ENCODE data around the gene RPL5.

RPL5 gene

DNA sequence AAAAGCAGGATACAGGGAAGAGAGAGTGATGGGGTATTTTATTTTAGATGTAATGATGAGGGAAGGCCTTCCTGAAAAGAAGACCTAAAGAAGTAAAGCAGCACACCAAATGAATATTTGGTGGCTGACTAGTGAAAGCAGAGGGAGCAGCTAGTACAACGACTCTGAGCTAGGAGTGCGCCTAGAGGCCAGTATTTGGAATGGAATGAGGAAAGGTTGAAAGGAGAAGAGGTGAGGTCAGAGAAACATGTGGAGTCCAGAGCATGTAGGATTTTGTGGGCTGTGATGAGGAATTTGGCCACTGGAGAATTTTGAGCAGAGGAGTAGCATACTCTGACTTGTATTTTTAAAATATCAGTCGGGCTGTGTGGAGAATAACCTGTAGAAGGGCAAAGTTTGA lies 11.8 kb upstream of the RPL5 start:
- no peak for DNase-seq (ENCODE audit: low read depth)

DNA sequence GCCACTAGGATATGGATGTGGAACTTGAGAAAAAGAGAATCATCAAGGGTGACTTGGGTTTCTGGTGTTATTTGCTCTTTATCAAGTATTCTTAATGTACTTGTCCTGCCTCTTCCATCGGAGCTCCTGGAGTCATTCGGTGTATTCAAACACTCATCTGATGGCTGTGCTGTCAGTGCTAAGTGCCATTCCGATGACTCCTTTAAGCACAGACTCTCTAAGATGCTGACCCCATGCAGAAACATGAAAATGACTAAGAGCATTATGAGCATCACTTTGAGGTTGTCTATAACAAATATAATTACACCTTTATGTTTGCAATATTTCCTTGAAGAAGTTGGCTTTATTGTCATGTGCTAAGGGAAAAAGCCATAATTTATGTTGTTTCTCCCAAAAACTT lies 11.3 kb upstream of the RPL5 start:
- DNase-seq (ENCODE audit: low read depth), result no peak

DNA sequence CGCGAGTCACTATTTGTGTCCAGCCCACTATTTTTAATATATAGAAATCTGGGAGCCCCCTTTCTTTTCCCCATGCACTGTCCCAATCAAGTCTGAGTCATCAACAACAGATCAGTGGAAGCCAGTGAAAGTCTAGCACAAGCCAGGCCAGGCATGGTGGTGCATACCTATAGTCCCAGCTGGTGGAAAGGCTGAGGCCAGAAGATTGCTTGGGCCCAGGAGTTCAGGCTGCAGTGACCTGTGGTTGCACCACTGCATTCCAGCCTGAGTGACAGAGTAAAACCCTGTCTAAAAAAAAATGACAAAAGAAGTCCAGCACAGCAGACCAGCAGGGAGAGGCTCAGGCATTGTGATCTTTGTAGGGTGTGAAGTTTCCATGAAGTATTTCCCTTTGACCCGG lies 9.0 kb upstream of the RPL5 start:
- no peak for DNase-seq (ENCODE audit: low read depth)

DNA sequence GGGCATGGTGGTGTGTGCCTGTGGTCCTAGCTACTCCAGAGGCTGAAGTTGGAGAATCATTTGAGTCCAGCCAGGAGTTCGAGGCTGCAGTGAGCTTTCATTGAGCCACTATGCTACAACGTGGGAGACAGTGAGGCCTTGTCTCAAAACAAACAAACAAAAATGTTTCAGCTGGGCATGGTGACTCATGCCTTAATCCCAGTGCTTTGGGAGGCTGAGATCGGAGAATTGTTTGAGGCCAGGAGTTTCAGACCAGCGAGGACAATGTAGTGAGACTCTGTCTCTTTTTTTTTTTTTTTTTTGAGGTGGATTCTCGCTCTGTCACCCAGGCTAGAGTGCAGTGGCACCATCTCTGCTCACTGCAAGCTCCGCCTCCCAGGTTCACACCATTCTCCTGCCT lies 5.0 kb upstream of the RPL5 start:
- no peak for DNase-seq (ENCODE audit: low read depth)

DNA sequence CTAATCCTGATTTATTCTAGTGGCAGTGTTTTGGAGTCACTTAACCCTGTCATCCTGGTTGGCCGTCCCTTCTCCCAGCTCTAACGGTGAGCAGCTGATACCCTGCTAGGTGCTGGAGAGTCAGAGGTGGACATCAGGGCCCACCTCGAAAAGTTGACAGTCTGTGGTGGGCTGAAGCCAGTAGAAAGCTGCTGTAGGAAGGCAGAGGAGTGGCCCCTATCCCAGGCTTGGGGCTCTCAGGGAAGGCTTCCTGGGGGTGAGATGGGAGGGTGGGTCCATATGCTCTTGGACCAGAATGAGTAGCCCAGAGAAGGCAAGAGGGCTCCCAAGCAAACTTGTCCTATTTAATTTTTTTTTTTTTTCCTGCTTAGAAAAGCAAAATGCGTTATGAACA lies 475 bp upstream of the RPL5 start:
- no peak for DNase-seq (ENCODE audit: low read depth)

DNA sequence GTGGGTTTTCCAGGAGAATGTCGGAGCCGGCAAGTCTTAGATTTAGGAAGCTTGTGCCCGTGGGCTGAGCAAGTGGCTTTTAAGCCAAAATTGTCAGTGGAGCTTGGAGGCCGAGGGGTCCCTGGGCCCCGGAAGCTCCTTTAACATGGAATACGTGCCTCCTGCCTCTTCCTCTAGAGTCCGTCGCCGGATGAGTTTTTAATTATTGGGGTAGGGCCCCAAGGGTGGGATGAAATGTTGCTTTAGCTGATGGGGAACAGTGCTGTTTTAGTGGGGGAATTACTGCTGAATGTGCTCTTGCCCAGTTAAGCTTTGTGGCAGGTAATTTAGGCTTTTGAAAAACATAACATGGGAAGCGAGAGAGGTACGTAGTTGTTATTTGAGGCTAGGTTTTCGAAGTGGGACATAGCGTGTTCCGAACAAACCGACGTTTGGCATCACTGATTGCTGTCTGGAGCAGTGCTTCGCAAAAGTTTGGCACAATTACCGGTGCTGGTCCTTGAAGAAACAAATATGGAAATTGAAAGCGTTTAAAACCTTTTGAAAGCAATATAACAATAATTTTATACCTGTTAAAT lies 786 bp downstream of the RPL5 start:
- no peak for DNase-seq (ENCODE audit: low read depth)

DNA sequence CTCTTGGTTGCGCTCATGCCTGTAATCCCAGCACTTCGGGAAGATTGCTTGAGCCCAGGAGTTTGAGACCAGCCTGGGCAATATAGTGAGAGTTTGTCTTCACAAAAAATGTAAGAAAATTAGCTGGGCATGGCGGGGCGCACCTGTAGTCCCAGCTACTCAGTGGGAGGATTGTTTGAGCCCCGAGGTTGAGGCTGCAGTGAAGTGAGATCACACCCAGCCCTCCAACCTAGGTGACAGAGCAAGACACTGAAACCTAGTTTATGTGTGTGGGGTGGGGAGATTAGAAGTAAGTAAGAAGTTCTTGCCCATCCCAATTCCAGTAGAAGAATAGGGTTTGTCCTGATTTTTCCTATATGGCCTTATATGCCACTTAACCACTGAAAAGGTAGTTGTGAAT lies 2.0 kb downstream of the RPL5 start:
- no peak for DNase-seq (ENCODE audit: low read depth)

DNA sequence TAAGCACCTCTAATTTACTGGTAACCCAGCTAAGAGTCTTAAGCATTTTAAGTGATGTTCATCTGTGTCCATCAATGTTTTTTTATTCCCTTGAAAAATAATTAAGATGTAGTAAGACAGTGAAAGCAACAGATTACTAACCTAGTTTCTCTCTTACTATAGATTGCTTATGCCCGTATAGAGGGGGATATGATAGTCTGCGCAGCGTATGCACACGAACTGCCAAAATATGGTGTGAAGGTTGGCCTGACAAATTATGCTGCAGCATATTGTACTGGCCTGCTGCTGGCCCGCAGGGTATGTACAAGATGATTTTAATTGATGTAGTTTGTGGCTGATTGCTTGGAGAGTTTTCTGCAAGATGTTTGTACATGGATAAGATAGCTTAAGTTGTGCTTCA lies 2.8 kb downstream of the RPL5 start:
- no peak for DNase-seq (ENCODE audit: low read depth)

DNA sequence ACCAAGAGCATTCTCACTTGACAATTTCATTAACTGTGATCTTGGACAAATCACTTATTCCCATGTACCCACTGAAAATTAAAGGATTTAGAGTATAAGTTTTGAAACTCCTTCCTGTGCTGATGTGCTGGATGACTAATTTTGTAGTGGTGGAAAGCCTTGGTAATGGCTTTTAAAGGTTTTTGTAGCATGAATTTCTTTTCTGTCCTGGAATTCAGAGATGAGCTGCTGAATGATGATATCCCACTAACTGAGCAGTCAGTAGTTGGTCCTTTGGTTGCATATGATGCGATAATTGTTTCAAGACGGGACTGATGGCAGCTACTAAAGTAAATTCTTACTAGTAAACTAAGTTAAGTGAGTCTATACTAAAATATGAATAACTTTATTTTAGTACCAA lies 5.2 kb downstream of the RPL5 start:
- DNase-seq (ENCODE audit: low read depth), result no peak

DNA sequence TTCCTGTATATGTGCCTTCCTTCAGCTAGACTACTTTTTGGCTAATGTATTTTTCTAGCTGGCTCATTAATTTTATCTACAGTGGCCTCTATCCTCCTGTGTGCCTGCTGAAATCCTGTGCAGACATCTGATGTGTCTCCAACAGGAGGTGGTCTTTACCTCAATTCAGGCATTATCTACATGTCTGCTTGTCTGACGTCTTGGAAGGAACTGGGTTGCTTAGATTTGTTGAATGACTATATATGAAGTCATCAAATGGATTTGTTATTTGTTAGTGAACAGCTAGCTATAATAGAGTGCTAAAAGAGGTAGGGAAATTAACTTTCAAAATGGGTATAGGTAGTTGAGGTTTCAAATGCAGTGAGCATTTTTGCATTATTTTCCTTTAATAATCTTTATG lies 6.7 kb downstream of the RPL5 start:
- no peak for DNase-seq (ENCODE audit: low read depth)

DNA sequence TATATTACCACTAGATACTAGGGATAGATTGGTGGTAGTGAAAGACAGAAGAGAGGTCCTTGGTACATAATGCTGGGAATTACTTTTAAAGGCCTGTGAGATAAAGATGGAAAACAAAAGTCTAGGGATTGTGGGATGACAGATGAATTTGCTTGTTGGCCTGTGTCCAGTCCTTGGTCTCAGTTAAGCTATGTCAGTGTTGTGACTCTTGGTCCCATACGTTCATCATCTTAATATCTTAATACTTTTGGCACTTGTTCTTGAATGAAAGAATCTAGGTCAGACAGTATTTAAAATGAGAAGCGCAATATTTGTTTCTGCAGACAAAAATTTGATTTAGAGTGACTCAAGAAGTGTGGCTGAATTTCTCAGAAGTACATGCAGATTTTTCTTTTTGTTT lies 7.6 kb downstream of the RPL5 start:
- no peak for DNase-seq (ENCODE audit: low read depth)

DNA sequence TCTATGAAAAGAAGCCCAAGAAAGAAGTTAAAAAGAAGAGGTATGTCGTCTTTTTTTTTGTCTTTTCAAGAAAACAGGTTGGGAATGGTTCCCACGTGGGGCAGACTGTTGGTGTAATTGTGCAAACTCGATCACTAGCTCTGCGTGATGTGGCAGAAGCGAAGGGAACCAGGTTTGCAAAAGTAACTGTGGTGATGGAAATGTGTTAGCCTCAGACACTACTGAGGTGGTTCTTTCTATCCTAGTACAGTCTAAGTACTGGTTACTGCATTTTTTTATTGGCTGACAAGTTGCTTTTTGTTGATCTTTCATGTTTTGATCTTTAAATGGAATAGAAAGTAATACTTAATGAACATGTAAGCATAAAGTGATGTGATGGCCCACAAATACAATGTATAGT lies 8.8 kb downstream of the RPL5 start:
- no peak for DNase-seq (ENCODE audit: low read depth)

DNA sequence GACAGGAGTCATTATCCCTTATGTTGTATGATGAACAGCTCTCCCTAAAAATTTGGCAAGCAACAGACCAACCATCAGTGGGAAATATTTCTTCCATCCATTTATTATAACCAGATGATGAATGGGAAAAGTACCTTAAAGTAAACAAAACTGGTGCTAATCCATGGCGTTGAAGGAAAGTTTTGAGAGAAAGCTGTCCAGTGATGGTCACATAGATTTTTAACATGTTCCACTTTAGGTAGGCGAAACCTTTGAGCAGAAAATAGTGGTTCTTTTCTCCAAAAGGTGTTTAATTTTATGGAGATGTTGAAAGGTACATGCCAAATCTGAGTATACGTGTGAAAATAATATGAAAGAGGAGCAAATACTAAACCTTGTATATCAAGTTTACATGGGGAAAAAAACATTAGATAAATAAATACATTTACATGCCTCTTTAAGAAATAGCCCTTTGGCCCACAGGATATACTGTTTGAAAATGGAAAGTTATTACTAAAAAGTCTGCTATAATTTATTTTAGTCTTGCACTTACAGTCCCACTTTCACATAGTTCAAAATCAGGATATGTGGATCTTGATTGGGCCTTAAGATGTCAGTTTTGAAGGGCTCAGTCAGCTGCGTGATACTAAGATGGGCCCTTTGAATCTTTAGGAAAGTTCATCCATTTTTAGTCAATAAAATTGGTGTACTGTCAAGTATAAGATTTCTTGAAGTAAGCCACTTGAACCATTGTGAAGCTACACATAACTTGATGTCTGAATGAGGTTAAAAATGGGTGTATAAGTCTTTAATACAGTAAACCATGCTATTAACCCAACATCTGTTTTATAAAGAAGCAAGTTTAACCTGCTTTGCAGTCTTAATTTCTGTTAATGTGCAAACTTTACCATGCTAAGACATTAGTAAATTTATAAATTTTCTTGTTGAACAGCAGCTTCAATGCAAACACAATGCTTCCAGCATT lies 10.5 kb downstream of the RPL5 start:
- no peak for DNase-seq (ENCODE audit: low read depth)

DNA sequence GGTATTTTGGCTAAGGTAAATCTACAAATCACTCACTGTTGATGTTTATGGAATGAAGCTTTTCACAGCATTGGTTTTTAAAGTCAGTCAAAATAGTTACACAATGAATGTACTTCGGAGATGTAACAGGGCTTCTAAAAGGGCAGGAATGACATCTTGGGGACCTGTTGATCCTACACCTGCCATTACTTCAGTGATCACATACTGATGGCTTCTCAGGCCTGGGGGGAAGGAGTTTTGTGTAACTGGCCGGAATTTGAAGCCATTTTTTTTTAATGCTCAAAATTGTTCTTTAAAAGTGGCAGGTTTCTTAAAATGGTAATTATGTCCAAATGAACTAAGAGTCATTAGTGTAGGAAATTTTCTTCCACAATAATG lies 11.2 kb downstream of the RPL5 start:
- no peak for DNase-seq (ENCODE audit: low read depth)

DNA sequence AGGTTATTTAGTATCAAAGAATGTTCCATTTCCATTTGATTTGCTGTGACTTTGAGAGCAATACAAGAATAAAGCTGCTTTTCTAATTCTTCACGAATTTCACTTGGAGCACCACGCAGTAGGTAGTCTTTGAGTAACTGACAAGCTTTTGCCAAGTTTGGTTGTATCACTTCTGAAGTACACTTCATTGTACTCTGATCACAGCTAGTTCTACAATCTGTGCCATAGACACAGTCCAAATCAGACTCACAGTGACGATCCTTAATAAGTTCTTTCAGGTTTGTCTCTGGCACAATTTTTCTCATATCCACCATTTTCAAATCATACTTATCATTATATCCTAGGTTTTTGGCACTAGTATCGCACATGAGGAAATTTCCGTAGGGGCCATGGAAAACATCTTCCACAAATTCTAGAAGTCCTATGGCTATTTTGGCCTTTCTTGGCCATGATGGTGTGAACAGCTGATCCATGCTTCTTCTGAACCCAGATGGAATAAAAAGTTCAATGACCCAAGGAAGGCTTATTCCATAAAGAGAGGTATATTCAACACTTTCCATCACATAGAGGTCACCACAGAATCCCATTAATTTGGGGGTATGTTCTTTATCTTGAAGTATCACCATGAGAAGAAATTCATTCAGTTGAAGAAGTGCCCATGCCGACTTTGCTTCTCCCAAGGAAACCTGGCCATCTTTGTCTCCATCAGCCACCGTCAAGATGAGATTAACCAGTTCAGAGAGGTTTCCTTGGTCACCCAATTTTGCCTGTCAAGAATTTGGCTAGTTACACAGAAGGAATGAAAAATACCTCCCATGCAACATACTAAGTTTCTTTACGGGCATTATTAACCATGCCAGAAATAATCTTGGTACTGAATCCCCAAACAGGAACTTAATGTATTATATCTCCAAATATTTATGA lies 11.9 kb downstream of the RPL5 start:
- DNase-seq (ENCODE audit: low read depth), result no peak

DNA sequence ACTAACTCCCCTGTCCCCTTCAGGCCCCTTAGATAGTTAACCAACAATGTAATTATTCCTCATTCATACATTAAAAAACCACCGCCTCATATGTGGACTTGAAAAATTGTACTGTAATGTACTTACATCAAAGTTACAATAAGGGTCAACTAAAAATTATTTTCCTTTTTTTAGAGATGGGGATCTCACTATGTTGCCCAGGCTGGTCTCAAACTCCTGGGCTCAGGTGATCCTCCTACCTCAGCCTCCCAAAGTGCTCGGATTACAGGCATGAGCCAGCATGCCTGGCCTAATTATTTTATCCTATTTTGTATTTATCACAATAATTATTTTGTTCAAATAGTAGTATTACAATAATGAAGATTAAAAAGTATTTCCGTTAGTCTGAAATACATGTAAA lies 12.6 kb downstream of the RPL5 start:
- no peak for DNase-seq (ENCODE audit: low read depth)

DNA sequence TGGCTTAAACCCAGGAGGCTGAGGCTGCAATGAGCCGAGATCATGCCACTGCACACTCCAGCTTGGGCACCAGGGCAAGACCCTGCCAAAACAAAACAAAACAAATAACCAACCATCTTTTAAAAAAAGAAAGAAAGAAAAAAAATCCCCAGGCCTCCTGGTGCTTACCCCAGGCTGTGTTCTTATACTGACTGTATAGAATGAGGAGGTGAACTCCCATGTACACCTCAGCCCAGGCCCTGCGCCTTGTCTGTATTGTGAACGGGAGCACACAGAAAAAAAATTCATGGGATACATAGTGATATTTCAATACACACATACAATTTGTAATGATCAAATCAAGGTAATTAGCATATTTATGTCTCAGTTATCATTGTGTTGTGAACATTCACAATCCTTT lies 14.1 kb downstream of the RPL5 start:
- no peak for DNase-seq (ENCODE audit: low read depth)

DNA sequence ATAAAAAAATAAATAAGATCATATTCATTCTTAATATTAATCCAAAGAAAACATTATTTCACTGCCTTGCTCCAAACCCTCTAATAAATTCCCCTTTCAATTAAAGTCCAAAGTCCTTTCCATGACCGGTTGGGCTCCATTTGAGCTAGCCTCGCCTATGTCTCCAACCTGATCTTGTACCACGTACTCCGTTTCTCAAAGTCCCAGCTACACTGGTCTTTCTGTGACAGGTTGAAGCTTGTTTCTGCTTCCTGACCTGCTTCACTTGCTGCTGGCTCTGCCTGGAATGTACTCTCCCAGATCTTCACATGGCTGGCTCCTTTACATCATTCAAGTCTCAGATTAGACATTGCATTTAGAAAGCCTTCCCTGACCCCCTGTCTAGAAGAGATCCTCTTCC lies 16.4 kb downstream of the RPL5 start:
- DNase-seq (ENCODE audit: low read depth), result no peak

DNA sequence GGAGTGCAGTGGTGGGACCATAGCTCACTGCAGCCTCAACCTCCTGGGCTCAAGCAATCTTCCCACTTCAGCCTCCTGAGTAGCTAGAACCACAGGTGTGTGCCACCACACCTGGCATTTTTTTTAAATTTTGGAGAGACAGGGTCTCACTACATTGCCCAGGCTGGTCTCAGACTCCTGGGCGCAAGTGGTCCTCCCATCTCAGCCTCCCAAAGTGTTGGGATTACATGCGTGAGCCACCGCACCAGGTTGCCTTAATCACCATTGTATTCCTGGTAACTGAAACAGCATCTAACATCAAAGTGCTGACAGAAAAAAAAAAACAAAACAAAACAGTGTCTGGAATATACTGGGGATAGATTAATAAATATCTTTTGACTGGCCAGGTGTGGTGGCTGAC lies 18.2 kb downstream of the RPL5 start:
- no peak for DNase-seq (ENCODE audit: low read depth)

DNA sequence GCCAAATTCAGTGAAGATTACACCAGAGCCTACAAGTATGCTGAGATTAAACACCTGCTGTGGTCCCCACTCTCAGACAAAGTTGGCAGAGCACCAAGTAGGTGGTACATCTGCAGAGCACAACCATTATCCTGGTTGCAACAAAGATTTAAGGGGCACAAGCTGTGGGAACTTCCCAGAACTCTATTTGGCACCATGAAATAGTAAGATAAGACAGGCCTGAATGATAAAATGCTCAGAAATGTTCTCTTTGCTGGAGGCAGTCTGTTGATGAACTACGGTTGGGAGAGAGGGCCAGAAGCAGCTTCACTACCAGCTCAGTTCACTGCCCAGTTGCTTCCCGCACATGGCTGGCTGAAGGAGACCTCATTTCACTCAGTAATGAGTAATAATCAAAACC lies 19.9 kb downstream of the RPL5 start:
- DNase-seq (ENCODE audit: low read depth), result no peak

DNA sequence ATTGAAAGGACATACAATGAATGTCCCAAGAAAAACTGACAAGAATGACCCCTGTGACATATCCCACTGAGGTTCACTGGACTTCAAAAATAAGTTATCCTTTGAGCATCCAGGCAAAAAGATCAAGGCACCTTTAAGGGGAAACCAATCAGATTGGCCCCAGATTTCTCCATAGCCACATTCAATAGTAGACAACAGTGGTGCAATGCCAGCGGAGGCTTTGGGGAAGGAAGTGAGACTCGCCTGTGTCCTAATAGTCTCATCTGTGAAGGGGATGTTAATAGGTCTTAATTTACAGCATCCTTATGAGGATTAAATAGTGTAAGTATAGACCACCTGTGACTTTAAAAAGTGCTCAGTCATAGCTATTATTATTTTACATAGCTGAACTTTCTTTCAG lies 21.5 kb downstream of the RPL5 start:
- DNase-seq (ENCODE audit: low read depth), result no peak

DNA sequence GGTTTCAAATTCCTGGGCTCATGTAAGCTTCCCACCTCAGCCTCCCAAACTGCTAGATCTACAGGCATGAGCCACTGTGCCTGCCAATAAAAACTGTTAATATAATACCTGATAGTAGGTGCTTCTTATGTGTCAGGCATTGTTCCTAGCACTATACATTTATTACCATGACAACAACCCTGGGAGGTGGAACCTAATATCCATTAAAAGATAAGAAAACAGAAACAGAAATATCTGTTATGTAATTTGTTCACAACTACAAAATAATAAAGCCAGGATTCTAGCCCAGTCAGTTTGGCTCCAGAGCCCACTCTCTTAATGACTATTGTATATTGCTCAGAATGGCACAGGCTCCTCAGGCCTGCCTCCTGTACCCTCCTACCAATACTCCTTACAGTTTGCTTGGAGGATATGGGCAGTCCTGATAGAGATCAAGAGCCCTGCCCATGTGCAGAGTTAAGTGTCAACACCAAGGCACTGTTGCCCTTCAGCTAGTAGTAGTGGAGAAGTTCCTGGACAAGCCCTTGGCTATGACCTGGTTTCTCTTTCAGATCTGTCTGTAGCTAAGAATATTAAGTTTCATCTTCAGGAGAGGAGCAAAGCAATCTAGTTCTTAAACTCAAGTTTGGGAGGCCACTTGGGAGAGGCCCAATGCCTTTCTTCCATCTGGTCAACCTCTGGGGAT lies 22.4 kb downstream of the RPL5 start:
- DNase-seq (ENCODE audit: low read depth), result no peak
